Measurements from ENCODE around the gene POLR2B. TPM values are rescaled to one million over a fixed set of nuclear protein-coding genes. Genes with fewer than 3 reads are reported as not detected.

Gene POLR2B
- total and polyA plus RNA-seq, 2 donors from 2014 or later = 30.6 to 78.2 TPM

GRCh38 chr4:56981795-56982201 lies 3.1 kb downstream of the POLR2B start:
- intact Hi-C loops (cut with DNase I) = no loop called here
- Histone ChIP-seq H3K4me3 (ENCODE audit: low read length in 3 of 3) (no peak overlapping the region), H3K4me1 (ENCODE audit: control insufficient read depth in 2 of 3, insufficient read depth in 2 of 3, low read depth in 1 of 3, low read length in 3 of 3) (peaks cover 0 to 4% (median 0%) of the 10 kb centered on the region in 3 donors), H3K9me3 (ENCODE audit: control insufficient read depth in 2 of 3, insufficient read depth in 1 of 3, low read length in 3 of 3) (no peaks in the 10 kb centered on the region), H3K27me3 (ENCODE audit: control insufficient read depth, insufficient read depth, low read length) (no peaks in the 10 kb centered on the region), H3K36me3 (ENCODE audit: control insufficient read depth in 2 of 3, insufficient read depth in 3 of 3, low read length in 3 of 3) (peaks cover 2% of the 10 kb centered on the region in 3 donors), H3K9ac (ENCODE audit: low read length in 3 of 3) (no peak overlapping the region), H3K27ac (ENCODE audit: low read depth in 2 of 2, low read length in 2 of 2) (no peak overlapping the region)
- FAIRE-seq (no peak), DNase-seq (no peak)
- TF ChIP-seq CTCF (IDR thresholded peaks at IDR 0.05; ENCODE audit: borderline replicate concordance, extremely low read depth, insufficient read depth) = no peak

GRCh38 chr4:56986192-56986591 lies 7.5 kb downstream of the POLR2B start:
- Histone ChIP-seq H3K9ac (ENCODE audit: low read length in 3 of 3) (no peak overlapping the region), H3K27ac (ENCODE audit: low read depth in 2 of 2, low read length in 2 of 2) (no peak overlapping the region), H3K9me3 (ENCODE audit: control insufficient read depth in 2 of 3, insufficient read depth in 1 of 3, low read length in 3 of 3) (no peaks in the 10 kb centered on the region), H3K4me1 (ENCODE audit: control insufficient read depth in 2 of 3, insufficient read depth in 2 of 3, low read depth in 1 of 3, low read length in 3 of 3) (no peaks in the 10 kb centered on the region), H3K4me3 (ENCODE audit: low read length in 3 of 3) (no peak overlapping the region), H3K27me3 (ENCODE audit: control insufficient read depth, insufficient read depth, low read length) (no peaks in the 10 kb centered on the region), H3K36me3 (ENCODE audit: control insufficient read depth in 2 of 3, insufficient read depth in 3 of 3, low read length in 3 of 3) (peaks cover 2 to 32% (median 13%) of the 10 kb centered on the region in 3 donors)
- intact Hi-C loops (cut with DNase I) = no loop called here
- TF ChIP-seq CTCF (IDR thresholded peaks at IDR 0.05; ENCODE audit: borderline replicate concordance, extremely low read depth, insufficient read depth) = no peak
- FAIRE-seq (no peak), DNase-seq (no peak)

- Histone ChIP-seq H3K27ac (ENCODE audit: low read depth in 2 of 2, low read length in 2 of 2) (no peak overlapping the region), H3K36me3 (ENCODE audit: control insufficient read depth in 2 of 3, insufficient read depth in 3 of 3, low read length in 3 of 3) (peaks cover 2 to 39% (median 13%) of the 10 kb centered on the region in 3 donors), H3K4me3 (ENCODE audit: low read length in 3 of 3) (no peak overlapping the region), H3K27me3 (ENCODE audit: control insufficient read depth, insufficient read depth, low read length) (no peaks in the 10 kb centered on the region), H3K9me3 (ENCODE audit: control insufficient read depth in 2 of 3, insufficient read depth in 1 of 3, low read length in 3 of 3) (no peaks in the 10 kb centered on the region), H3K9ac (ENCODE audit: low read length in 3 of 3) (no peak overlapping the region), H3K4me1 (ENCODE audit: control insufficient read depth in 2 of 3, insufficient read depth in 2 of 3, low read depth in 1 of 3, low read length in 3 of 3) (no peaks in the 10 kb centered on the region)
- FAIRE-seq (no peak), DNase-seq (no peak)
- intact Hi-C loops (cut with DNase I) = no loop called here
- TF ChIP-seq CTCF (IDR thresholded peaks at IDR 0.05; ENCODE audit: borderline replicate concordance, extremely low read depth, insufficient read depth) = no peak
Observed at GRCh38 chr4:56986952-56987351, 8.3 kb downstream of the POLR2B start.
